Measurements from ENCODE around the gene KLK15. TPM values are rescaled to one million over a fixed set of nuclear protein-coding genes. Genes with fewer than 3 reads are reported as not detected.

KLK15 gene
- total and polyA plus RNA-seq, 10 of the 15 experiments (the other 5 are each of a cell fraction or from before 2014, with no cell fraction given) = 0.04 to 0.08 TPM; not detected in 8

GRCh38 chr19:50804420-50805272 is 28.7 kb downstream of the KLK15 start (continued):
- TF ChIP-seq, protein P1, sequence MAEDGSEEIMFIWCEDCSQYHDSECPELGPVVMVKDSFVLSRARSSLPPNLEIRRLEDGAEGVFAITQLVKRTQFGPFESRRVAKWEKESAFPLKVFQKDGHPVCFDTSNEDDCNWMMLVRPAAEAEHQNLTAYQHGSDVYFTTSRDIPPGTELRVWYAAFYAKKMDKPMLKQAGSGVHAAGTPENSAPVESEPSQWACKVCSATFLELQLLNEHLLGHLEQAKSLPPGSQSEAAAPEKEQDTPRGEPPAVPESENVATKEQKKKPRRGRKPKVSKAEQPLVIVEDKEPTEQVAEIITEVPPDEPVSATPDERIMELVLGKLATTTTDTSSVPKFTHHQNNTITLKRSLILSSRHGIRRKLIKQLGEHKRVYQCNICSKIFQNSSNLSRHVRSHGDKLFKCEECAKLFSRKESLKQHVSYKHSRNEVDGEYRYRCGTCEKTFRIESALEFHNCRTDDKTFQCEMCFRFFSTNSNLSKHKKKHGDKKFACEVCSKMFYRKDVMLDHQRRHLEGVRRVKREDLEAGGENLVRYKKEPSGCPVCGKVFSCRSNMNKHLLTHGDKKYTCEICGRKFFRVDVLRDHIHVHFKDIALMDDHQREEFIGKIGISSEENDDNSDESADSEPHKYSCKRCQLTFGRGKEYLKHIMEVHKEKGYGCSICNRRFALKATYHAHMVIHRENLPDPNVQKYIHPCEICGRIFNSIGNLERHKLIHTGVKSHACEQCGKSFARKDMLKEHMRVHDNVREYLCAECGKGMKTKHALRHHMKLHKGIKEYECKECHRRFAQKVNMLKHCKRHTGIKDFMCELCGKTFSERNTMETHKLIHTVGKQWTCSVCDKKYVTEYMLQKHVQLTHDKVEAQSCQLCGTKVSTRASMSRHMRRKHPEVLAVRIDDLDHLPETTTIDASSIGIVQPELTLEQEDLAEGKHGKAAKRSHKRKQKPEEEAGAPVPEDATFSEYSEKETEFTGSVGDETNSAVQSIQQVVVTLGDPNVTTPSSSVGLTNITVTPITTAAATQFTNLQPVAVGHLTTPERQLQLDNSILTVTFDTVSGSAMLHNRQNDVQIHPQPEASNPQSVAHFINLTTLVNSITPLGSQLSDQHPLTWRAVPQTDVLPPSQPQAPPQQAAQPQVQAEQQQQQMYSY (CRISPR knock-in tag; IDR thresholded peaks at IDR 0.05) = no peak
- TF ChIP-seq STAT1 (conservative IDR thresholded peaks at IDR 0.05) (peak; percentile 100), EZH2 (IDR thresholded peaks at IDR 0.05; ENCODE audit: borderline replicate concordance, control insufficient read depth, low read depth, low read length) (no peak), SUZ12 (IDR thresholded peaks at IDR 0.05; ENCODE audit: unreplicated experiment) (no peak), SREBF1 (IDR thresholded peaks at IDR 0.05; ENCODE audit: low read length) (0 out of 2 replicates have a peak, but pooled peaks have one; percentile 2), STAT3 (IDR thresholded peaks at IDR 0.05; ENCODE audit: low read depth, low read length) (no peak)
- TF ChIP-seq, protein P2, sequence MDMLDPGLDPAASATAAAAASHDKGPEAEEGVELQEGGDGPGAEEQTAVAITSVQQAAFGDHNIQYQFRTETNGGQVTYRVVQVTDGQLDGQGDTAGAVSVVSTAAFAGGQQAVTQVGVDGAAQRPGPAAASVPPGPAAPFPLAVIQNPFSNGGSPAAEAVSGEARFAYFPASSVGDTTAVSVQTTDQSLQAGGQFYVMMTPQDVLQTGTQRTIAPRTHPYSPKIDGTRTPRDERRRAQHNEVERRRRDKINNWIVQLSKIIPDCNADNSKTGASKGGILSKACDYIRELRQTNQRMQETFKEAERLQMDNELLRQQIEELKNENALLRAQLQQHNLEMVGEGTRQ (IDR thresholded peaks at IDR 0.05; ENCODE audit: borderline replicate concordance, low read depth, low read length) = peak; percentile 87
